ENCODE results near the gene CGB8.
"Not testable (repeated sequence)": the region's sequence is repeated elsewhere in the genome, so short reads cannot be mapped to it uniquely, and the experiment has no call there.

Gene CGB8

DNA sequence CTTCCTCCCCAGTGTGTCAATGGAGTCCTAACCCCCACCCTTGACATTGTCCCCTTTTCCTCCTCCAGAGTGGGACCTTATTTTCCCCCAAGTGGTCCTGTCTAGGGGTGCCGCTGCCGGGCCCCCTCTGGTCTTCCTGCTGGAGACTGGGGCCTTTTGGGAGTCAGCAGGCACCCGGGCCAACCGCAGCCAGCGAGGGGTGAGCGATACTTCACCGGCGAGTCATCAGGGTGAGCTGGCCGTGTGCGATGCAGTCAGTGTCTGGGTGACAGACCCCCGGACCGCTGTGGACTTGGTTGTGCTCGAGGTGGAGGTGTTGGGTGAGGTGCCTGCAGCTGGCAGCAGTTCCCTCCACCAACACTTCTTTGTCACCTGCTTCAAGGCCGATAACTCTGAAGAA is 19.2 kb downstream of the CGB8 start:
- not testable (repeated sequence) for DNase-seq

DNA sequence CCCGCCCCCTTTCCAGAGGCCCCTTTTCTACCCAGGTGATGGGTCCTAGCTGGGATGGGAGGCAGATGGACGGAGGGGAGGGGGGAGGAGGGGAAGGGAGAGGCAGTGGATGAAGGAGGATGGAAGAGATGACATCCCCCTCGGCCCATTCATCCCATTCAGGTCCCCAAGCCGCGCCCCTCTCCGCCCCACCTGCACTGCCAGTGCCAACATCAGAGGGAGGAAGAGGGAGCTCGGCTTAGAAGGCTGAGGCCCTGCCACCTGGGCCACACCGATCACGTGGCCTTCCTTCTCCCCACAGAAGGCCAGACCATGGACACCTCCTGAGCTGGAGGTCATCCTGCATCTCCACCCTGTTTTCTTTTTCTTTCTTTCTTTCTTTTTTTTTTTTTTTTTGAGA is 20.2 kb downstream of the CGB8 start:
- DNase-seq, result not testable (repeated sequence)

DNA sequence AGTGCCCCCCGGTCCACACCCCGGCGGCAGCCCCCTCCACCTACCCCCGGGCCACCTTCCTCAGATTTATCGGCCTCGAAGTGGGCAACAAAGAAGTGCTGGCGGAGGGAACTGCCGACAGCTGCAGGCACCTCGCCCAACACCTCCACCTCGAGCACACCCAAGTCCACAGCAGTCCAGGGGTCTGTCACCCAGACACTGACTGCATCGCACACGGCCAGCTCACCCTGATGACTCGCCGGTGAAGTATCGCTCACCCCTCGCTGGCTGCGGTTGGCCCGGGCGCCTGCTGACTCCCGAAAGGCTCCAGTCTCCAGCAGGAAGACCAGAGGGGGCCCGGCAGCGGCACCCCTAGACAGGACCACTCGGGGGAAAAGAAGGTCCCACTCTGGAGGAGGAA is 23.3 kb downstream of the CGB8 start:
- not testable (repeated sequence) for DNase-seq

DNA sequence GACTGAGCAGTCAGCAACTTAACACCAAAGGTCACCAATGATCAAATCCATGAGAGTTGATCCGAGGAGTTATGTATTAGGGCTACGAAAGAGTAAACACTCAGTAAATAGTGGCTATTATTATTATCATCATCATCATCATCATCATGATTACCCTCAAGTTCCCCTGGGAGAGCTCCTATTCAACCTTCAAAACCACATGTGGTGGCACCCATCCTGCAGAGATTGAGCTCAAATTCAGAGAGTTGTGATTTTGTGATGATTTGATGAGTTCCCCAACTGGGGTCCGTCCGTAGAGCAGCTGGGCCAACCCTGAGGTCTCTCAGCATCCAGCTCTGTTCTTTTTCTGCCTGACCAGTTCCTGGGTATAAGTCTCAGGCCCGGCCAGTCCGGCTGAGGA is 23.8 kb downstream of the CGB8 start:
- not testable (repeated sequence) for DNase-seq

DNA sequence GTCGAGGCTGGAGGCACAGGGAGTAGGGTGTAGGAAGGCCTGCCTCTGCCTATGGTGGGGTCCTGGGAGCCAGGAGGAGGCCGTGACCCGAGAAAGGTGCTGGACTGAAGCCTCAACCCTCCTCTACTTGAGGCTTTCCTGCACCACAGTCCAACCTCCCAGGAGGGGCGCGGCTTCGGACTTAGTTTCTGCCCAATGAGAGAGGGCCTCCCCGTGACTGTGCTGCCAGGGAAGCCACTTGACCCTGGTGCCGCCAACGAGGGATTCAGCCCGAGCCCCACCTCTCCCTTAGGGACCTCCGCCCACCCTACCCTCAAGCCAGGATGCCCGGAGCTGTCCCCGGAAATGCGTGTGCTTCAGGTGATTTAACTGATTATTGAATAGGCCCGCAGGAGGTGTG is 24.7 kb downstream of the CGB8 start, which contains the start of gene CGB3:
CGB3 (minus strand) TSS at position 101 of the 400 bp plus-strand sequence. CDS start 362 bp downstream, outside the sequence.
- not testable (repeated sequence) for DNase-seq

DNA sequence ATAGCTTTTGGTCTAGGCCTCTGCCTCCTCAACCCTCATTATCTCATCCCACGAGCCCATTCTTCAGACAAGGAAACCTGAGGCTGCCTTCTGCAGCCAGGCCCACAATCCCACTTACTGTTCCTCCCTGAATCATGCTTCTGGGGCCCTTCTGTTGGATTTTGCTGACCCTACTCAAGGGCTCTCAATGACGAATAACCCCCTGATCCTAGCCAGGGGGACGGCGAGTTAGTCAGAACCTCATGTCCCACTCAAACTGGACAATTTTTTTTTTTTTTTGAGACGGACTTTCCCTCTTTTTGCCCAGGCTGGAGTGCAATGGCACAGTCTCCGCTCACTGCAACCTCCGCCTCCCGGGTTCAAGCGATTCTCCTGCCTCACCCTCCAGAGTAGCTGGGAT is 26.8 kb downstream of the CGB8 start:
- no peak for DNase-seq

DNA sequence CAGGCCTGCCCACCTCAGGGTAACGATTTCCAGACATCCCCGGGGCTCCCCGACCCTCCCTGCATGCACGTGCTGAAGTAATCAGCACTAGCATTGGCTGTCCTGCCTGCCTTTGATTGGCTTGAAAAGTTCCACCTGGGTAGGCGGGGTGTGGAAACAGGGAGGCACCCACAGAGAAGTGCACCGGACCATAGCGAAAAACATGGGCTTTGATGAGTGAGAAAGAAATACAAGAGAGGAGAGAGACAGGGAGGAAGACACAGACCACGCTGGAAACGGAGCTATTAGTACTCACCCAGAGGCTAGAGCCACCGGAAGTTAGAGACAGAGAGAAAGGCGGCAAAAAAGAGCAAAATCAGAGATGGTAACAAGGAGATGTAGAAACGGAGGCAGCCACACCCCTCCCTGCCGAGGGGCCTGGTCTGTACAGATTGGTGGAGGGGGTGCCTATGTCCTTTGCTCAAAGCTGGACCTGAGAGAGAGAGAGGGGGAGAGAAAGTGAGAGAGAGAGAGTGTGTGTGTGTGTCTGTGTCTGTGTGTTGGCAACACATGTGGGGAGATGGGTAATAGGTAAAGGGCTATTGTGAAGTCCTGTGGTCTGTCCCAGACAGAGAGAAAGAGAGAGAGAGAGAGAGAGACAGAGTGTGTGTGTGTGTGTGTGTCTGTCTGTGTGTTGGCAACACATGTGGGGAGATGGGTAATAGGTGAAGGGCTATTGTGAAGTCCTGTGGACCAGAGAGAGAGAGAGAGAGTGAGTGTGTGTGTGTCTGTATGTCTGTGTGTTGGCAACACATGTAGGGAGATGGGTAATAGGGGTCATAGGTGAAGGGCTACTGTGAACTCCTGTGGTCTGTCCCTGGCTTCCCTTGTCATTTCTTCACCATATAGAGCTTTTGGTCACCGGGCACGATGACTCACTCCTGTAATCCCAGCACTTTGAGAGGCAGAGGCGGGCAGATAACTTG is 27.7 kb downstream of the CGB8 start:
- no peak for DNase-seq

DNA sequence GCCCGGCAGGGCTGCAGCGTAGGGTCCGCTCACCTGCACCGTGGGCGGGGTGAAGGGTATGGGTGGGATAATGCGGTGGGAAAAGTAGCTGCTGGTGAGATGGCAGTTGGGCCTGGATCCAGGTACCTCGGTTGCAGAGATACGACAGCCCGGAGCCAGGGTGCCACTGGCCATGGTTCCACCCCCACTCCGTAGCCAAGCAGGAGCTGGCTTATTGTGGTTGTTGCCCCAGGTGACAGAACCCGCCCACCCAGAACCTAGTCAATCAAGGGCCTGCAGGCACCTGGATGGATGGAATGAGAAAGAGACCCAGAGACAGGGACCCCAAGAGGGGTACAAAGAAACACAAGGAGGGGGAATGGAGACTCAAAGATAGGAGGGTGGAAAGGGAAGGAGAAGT is 28.6 kb downstream of the CGB8 start:
- no peak for DNase-seq

DNA sequence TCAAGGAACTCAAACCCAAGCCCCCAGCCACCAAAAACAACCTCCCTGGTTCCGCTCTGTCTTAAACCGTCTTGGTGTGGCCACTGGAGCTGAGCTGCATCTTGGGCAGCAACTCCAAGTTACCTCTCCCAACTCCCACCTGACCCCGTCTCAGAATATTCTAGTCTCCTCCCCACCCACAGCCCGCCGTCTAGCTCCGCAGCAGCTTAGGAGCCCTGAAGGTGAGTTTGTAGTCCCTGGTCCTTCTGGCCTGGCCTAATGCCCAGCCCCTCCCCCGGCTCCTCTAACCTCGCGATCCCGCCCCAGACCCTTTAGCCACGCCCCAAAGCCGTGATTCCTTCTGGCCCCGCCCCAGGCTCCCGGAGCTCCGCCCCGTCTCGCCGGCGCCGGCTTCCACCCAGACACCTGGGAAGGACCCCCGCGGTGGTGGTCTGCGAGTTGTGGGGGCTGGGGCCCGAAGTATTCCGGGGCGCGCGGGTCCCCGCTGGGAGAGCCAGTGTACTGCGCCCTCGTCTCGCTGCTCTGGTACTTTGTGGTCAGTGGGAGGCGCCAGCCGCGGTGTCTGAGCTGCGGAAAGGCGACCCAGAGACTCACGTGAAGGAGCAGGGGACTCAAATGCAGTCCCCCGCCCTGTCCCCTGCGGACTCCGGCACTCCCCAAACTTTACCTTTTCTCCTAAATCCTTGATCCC is 29.5 kb downstream of the CGB8 start:
- DNase-seq, result peak in 3 of 4 experiments; percentile 24 to 55 (median 48)

DNA sequence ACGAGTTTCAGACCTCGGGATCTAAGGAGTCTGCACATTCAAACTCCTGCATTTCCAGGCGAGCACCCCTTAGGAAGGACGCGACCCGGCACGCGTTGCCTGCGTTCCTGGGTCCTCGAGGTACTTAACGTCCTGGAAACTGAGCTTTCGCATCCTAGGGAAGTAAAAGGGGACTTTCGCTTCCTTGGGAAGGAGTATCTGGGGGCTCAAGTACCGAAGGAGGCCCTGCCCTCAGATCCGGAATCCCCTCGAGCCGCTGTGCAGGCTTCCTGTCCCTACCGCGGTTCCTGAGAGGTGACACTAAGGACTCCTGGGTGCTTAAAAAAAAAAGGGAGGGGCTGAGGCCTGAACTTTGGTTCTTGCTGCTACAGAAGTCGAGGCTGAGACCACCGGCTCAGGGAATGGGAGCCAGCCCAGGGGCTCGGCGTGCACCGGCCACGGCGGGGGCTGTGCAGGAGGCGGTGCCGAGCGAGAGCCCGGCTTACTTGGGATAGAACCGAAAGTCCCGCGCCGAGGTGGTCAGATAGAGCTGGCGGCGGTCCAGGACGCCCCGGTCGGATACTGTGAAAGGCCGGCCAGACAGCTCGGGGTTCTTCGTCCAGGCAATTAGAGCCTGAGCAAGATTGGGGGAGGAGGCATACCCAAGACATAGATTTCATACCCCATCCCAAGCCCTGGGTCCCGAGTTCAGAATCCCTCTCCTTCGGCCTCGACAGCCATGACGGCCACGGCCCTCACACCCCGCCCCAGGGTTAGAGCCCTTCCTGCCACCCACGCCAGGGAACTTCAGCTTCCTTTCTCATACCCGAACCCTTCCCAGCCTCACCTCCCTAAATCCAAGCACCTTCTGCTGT is 30.3 kb downstream of the CGB8 start:
- peak in 1 of 4 experiments; percentile 3 for DNase-seq

DNA sequence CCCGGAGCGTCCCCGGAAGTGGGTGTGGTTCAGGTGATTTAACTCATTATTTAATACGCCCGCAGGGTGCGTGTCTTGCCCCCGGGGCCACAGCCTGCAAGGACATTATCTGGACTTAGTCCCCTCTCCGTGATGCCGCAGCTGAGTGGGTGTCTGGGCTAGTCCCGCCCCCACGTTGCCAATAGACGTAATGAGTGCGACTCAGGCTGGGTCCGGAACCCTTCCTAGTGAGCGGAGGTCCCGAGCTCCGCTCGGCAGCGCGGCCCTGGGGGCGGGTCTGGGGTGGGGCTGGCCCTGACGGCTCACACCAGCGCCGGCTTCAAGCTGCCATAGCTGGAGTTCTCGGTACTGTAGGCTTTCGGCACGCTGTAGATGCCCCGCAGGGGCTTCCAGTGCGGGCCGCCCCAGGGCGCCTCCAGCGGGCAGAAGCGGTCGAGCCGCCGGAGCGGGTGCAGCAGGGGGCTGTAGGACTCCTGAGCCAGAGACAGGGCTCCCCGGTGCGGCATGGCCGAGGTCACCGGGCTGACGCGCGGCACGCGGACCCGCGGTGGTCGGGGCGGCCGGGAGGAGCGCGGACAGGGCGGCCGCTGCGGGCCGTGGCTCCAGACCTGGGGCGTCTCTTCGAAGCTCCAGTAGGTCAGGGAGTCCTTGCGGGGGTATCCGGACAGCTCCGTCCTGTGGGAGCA is 31.1 kb downstream of the CGB8 start:
- DNase-seq, result peak in 3 of 4 experiments; percentile 22 to 63 (median 42)

DNA sequence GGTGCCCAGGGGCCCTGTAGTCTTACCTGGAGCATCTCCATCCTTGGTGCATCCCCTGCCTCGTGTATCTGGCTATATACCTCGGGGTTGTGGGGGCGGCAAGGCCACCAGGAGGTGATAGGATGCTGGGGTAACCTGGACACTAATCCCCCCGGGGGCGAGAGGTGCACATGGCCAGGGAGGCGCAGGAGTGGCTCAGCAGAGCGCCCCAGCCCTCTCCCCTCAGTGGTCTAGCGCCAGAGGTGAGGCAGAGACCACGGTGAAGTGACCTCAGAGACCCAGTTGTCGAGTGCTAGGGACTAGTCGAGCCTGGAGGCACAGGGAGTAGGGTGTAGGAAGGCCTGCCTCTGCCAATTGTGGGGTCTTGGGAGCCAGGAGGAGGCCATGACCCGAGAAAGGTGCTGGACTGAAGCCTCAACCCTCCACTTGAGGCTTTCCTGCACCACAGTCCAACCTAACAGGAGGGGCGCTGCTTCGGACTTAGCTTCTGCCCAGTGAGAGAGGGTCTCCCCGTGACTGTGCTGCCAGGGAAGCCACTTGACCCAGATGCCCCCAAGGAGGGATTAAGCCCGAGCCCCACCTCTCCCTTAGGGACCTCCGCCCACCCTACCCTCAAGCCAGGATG is 31.8 kb downstream of the CGB8 start, which contains the start of gene LHB:
LHB (minus strand) TSS at position 51 of the 625 bp plus-strand sequence; CDS start at position 41, 10 bp downstream.
- DNase-seq, result no peak

DNA sequence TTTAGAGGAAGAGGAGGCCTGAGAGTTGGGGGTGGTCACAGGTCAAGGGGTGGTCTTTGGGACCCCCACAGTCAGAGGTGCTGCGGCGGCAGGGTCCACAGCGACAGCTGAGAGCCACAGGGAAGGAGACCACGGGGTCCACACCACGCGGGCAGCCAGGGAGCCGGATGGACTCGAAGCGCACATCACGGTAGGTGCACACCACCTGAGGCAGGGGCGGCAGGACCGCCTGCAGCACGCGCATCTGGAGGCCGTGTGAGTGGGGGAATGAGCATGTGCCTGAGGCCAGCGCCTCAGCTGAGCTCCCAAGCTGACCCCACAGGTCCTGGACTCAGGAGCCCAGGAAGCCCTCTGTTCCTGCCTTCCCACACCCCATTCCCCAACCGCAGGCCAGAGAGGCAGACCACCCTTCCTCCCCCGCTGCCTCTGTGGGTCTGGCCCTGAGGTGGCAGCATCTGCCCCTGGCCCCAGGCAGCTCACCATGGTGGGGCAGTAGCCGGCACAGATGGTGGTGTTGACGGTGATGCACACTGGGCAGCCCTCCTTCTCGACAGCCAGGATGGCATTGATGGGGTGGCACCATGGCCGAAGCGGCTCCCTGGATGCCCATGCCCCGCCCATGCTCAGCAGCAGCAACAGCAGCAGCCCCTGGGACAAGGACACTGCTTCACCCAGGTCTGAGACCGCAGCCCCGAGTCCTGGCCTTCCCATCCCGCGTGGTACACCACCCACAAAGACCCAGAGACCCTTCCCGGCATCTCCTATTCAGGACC is 32.7 kb downstream of the CGB8 start:
- no peak for DNase-seq

DNA sequence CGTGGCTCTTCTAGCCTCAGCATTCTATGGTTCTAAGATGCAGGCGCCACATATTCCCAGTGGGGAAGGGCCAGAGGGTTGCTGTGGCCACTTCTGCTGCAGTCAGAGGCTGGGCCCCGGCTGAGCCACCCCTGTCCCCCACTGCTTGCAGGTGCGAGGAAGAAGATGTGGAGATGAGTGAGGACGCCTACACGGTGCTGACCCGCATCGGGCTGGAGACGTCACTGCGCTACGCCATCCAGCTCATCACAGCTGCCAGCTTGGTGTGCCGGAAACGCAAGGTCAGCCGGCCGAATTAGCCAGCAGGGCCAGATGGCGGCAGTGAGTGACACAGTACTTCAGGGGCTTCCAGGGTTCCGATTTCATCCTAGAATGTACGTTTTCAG is 34.0 kb downstream of the CGB8 start:
- no peak for DNase-seq

DNA sequence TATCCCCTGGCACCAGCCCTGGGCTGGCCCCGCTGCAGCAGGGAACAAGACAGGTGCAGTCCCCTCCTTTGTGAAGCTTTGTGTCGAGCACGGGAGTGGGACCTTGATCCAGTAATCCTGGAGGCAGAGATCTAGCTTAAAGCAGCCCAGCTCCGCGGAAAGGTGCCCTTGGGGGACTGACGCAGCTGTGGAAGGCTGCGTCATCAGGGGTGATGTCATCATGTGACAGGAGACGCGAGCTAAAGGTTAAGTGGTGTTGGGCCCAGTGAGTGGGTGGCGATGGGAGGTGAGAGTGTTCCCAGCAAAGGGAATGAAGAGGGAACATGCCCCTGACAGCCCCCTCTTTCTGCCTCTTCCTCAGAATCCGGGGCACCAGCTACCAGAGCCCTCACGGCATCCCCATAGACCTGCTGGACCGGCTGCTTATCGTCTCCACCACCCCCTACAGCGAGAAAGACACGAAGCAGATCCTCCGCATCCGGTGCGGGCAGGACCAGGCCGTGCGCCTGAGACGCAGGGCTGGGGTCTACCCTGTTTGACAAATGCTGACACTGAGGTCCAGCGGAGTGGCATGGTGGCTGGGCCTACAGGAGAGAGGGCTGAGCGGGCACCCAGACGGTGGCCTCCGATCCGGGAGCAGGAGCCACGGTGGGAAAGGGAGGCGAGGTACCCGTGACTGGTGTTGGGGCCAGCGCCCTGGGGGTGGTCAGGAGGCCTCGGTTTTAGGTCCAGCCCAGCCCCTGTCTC is 34.6 kb downstream of the CGB8 start:
- no peak for DNase-seq

DNA sequence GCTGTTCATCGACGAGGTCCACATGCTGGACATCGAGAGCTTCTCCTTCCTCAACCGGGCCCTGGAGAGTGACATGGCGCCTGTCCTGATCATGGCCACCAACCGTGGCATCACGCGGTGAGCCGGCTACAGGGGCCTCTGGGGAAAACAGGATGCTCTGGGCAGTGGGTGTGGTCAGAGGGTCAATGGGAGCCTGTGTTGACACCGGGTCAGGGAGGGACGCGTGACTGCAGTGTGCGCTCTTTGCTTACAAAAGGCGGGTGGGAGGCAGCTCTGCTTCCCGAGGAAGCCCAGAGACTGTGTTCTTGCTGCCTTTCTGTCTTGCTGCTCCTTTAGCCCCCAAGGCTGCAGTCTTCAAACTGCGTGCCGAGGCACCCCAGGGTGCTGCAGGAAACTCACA is 37.7 kb downstream of the CGB8 start:
- DNase-seq, result no peak

DNA sequence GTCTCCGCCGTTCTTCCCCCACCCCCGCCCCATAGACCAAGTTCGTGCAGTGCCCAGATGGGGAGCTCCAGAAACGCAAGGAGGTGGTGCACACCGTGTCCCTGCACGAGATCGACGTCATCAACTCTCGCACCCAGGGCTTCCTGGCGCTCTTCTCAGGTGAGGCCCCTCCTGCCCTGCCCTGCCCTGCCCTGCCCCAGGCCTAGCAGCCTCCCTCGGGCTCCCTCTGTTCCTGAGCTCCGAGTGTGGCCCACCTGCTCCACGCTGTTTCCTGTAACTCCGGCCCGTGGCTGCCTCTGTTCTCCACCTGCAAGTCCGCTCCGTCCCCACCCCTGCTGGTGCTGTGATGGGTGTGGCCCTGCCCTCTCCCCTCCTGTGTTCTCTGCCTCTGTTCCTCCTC is 38.5 kb downstream of the CGB8 start:
- no peak for DNase-seq

DNA sequence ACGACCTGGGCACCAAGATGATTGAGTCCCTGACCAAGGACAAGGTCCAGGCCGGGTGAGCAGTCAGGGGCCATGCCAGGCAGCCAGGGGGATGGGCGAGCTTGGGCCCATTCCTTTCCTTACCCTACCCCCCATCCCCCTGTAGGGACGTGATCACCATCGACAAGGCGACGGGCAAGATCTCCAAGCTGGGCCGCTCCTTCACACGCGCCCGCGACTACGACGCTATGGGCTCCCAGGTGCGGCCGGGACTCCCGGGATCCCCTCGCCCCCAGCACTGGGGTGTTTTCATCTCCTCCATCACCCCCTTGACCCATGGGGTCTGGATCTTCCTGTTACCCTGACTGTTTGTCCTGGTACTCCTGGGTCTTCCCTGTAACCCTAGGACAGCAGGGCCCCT is 39.1 kb downstream of the CGB8 start:
- DNase-seq, result no peak

DNA sequence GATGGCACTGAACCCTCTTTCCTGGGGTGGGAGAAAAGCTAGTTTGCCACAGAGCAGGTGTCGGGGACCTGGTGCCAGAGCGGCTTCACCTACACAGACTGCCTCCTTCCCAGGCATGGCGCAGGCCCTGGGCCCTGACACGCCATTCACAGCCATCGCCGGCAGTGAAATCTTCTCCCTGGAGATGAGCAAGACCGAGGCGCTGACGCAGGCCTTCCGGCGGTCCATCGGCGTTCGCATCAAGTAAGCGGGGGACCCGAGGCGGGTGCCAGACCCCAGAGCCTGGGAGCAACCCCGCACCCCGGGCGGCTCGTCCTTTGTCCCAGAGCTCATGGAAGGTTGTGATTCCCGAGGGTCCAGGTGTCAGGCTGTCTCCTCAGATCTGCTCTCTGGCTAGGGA is 42.0 kb downstream of the CGB8 start:
- no peak for DNase-seq

DNA sequence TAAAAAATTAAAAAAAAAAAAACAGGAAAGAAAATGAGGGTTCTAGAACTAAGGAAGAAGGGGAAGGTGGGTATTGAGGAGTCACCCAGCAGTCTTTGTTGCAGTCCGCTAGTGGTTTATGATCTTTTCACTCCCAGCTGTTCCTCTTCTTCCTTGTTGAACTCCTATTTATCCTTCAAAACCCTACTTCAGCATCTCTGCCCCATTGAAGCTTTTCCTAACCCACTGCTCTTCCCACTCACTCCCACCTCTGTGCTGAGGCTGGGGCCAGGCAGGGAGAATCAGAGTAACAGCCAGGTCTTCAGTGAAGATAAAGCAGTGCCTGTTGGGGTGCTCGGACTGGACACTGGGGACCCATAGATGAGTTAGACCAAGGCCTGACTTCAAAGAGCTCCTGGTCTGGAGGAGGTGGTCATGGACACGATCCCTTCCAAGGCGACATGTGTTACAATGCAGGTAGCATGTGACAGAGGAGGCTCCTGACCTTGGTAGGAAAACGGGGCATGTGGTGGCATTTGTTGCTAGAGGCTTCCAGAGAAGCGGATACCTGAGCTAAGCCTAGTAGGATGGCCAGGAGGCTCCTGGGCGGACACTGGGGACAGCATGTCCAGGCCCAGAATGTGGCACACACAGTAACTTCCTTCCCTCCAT is 43.8 kb downstream of the CGB8 start:
- no peak for DNase-seq
